Measurements from ENCODE around the gene ADGRG6.
"Not testable (repeated sequence)": the region's sequence is repeated elsewhere in the genome, so short reads cannot be mapped to it uniquely, and the experiment has no call there.

The ADGRG6 gene

DNA sequence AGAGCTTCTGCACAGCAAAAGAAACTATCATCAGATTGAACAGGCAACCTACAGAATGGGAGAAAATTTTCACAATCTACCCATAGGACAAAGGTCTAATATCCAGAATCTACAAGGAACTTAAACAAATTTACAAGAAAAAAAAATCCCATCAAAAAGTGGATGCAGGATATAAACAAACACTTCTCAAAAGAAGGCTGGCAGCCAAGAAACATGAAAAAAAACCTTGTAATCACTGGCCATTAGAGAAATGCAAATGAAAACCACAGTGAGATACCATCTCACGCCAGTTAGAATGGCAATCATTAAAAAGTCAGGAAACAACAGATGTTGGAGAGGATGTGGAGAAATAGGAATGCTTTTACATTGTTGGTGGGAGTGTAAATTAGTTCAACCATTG lies 152.4 kb downstream of the ADGRG6 start:
- not testable (repeated sequence) for DNase-seq

DNA sequence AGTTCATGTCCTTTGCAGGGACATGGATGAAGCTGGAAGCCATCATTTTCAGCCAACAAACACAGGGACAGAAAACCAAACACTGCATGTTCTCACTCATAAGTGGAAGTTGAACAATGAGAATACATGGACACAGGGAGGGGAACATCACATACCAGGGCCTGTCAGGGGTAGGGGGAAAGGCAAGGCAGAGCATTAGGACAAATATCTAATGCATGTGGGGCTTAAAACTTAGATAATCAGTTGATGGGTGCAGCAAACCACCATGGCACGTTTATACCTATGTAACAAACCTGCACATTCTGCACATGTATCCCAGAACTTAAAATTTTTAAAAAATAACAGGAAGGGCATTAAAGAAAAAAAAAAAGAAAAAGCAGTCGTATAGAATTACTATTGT lies 153.0 kb downstream of the ADGRG6 start:
- not testable (repeated sequence) for DNase-seq

DNA sequence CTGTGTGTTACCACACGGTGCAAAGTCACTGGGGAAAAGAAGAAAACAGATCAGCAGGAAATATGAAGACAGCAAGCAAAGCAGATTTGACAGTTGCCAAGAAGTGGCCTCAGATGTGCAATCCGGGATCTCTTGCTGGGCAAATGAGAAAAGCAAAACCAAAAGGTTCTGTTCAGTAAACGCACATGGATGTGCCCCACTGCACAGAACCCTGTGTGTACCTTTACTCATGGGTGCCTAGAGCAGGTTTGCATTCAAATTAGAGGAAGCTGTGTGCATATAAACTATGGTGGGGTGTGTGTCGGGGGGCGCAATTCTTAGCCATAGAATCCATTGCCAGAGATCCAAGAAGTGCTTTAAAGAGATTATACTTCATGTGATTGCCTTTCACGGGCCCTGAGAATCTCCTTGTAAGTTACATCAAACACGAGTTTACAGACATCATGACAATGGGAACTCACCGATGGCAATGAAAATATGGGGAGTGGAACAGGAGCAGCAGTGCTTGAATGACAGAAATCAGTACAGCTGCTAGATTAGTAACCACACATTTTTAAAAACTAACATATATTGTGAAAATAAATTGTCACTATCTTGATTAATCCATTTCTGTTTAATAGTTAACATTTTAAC lies 154.3 kb downstream of the ADGRG6 start:
- DNase-seq, result no peak

DNA sequence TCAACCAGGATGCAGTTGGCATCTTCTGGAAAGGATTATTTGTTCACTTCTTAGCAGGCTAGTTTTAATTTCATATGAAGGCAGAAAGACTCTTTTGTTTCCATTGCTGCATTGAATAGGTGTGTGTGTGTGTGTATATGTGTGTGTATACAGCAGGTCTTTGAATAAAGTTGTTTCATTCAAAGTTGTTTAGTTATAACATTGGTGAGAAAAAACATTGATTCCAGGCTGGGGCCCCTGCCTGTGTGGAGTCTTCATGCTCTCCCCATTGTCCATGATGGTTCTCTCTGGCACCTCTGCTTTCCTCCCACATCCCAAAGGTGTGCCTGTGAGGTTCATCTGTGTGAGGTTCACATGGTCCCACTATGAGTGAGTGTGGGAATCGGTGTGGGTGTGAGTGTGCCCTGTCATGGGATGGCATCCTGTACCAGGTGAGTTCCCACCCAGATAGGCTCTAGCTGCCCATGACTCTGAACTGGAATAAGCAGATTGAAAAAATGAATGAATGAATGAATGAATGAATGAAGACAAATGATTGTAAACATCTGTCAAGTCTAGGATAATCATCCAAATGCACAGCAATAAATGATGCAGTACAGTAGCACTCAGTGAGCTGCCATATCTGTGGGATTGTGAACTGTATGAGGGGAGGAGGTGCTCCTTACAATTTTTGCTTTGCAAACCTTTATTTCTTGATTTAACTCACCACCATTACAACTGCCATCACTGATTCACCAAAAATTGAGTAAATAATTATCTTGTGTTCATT lies 156.0 kb downstream of the ADGRG6 start:
- DNase-seq, result no peak

- no peak for DNase-seq
Measured at GRCh38 chr6:142458836-142459235, 157.0 kb downstream of the ADGRG6 start.

GRCh38 chr6:142459271-142459670 lies 157.5 kb downstream of the ADGRG6 start:
- DNase-seq, result no peak

- no peak for DNase-seq
Measured at GRCh38 chr6:142462260-142462659, 160.5 kb downstream of the ADGRG6 start.

GRCh38 chr6:142463988-142464387 lies 162.2 kb downstream of the ADGRG6 start:
- DNase-seq, result no peak

GRCh38 chr6:142469220-142469619 lies 167.4 kb downstream of the ADGRG6 start:
- no peak for DNase-seq

DNA sequence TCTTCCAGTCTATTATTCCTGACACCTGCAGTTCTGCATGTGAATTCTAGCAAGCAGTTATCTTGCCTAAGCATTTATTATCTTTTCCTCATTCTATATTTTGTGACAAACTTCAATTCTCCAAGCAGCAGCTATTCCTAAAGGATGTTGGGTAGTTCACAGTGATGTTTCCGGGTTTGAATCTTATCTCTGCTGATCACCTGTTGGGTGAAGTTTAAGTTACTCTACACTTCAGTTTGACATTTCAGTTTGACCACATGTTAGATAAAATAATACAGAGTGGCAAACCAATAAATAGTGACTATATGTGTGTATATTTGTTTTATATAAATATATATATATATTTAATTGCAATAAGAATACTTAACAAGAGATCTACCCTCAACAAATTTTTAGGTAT lies 168.6 kb downstream of the ADGRG6 start:
- no peak for DNase-seq

DNA sequence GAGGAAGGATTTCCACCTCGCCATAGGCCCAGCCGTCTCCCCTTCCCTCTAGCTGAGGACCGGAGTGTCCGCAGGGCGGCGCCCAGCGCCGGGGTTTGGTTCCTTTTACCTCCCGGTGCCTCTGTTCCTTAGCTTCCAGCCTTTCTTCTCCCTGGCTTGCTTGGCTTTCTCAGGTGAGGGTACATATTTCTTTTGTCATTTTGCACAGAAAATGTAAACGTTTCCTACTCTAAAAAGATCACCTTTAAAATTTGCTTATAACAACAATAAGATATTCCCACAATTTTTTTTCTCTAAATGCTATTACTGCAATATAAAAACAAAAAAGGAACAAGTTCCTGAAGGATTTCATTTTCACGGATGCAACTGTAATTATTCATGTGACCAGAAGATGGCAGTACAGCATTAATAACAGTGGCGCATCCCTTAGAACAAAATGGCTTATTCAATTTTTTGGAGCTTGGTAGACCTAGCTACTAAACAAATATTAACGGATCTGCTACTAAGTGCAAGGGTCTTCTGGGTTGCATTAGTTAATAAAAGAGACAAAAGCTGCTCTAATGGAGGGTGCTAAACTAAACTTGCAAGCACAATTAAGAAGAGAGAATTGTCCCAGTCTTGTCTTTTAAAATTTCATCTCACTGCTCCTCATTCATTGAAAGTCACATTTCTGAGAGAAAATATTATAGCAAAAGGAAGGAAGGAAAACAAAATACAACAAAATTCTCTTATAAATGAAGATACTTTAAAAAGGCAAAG lies 172.9 kb downstream of the ADGRG6 start:
- no peak for DNase-seq

DNA sequence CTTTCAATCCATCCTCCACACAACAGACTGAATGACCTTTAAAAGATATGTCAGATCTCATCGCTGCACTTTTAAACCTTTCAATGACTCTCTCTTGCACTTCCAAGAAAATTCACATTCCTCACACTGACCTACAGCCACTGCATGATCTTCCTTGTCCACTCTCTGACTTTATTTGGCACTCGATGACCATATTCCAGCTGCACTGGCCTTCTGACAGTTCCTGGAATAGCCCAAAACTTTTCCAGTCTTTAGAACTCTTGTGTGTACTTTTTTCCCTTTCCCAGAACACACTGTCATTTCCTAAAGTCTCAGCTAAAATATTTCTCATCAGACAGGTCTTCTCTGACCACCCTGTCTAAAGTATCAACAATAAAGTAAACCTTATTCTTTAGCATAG lies 174.6 kb downstream of the ADGRG6 start:
- DNase-seq, result no peak

DNA sequence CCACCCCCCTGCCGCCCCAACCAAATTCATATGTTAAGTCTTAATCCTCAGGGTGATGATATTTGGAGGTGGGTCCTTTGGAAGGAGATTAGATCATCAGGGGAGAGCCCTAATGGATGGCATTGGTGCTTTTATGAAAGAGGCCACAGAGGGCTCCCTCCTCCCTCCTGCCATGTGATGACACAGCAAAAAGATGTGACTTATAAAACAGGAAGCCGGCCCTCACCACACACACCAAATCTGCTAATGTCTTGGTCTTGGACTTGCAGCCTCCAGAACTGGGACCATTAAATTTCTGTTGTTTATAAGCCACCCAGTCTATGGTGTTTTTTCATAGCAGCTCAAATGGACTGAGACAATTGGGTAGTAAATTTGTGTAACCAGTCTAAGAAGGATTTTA lies 176.3 kb downstream of the ADGRG6 start:
- no peak for DNase-seq

DNA sequence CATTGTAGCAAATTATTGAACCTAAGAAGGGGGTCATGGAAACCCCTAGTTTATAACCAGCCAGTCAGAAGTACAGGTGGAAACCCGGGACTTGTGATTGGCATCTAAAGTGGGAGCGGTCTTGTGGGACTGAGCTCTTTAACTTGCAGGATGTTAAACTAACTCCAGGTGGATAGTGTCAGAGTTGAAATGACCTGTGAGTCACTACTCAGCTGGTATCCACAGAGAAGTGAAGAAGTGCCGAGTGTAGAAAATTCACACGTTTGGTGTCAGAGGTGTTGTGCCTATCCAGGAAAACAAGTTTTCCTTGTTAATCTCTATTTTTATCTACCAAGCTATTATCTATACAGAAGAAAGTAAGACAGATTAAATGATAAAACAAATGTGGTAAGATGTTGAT lies 179.7 kb downstream of the ADGRG6 start:
- no peak for DNase-seq

DNA sequence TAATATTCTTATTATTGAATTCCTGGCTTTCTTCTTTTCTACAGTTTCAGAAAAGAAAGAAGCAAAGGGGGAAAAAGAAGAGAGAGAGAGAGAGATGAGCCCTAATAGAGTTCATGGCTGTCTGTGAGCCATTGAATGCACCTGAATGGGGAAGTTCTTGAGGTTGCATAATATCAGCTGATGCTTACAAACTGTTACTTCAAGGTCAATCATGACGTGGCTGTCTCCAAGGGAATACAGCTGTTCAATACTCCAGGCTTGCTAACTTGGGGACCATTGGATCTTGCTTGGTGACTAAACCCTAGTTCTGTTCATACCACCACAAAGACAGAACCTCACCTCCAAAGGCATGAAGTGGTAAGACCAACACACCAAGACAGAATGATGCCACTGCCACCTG lies 180.4 kb downstream of the ADGRG6 start:
- DNase-seq, result no peak

DNA sequence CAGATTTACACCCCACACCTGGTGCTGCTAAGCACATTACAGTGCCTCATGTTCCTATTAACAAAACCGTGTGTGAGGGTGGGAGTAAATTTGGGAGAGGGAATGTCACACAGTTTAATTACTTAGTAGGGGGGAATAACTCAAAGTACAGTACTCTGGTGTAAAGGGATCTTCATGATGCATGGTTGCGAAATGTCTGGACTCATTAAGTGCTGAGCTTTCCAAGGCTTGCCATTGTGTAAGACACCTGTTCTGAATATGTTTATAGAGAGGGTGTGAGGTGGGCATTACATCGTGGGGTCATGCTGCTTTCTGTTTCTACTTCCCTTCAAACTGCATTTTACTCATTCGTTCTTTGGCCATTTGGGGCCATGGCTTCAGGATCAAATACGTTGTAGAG lies 181.2 kb downstream of the ADGRG6 start:
- no peak for DNase-seq

- no peak for DNase-seq
Measured at GRCh38 chr6:142485256-142485655, 183.4 kb downstream of the ADGRG6 start.

DNA sequence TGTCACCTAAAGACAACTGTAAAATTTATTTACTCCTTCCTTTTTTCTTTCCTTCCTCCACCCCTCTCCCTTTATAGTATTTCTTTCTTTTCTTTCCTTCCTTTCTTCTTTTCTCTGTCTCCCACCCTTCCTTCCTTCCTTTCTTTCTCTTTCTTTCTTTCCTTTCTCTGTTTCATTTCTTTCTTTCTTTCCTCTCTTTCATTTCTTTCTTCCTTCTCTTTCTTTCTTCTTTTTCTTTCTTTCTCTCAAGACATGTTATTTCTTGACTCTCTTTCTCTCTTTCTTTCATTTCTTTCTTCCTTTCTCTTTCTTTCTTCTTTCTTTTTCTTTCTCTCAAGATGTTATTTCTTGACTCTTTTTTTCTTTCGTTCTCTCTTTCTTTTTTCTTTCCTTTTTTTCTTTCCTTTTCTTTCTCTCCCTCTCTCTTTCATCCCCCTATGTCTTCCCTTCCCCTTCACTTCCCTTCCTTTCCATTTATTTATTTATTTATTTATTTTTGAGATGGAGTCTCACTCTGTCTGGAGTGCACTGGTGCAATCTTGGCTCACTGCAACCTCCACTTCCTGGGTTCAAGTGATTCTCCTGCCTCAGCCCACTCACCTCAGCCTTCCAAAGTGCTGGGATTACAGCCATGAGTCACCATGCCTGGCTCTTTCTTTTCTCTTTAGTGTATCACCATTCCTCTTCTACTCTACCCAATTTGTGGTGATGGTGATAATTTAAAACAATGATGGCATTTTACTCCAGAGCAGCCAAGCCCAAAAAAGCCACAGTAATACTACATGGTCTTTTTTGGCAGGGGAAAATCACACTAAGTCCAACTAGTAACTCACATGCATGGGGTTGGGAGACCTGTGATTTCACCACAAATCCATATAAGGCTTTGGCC lies 188.2 kb downstream of the ADGRG6 start:
- no peak for DNase-seq

Data from activated CD8-positive, alpha-beta memory T cell treated with anti-CD3 and anti-CD28 coated beads, Interleukin-2, amount 50 U/mL, for 48 hours (primary cell).